ENCODE data around the gene GPATCH2.

The GPATCH2 gene

DNA sequence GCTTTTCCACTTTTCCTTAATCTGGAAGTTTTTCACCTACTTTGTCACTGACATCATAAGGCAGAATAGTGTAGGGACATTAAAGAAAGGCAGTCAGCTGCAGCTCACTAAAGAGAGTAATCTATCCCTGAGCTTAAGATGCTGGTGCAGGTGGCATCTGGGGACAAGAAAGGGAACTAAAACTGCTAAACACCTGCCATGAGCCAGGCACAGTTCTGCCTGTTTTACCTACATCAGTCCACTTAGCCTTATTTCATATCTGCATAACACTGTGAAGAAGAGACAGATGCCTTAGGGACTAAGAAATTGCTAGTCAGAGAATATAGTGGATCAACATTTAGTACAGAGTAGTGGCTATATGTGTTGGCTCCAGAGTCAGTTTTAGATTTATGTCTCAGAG, 88.1 kb downstream of the GPATCH2 start:
- in situ Hi-C loops (cut with HindIII; ENCODE audit: low pct_ligation_motif_present, low sequenced_read_pairs): no loop called here

DNA sequence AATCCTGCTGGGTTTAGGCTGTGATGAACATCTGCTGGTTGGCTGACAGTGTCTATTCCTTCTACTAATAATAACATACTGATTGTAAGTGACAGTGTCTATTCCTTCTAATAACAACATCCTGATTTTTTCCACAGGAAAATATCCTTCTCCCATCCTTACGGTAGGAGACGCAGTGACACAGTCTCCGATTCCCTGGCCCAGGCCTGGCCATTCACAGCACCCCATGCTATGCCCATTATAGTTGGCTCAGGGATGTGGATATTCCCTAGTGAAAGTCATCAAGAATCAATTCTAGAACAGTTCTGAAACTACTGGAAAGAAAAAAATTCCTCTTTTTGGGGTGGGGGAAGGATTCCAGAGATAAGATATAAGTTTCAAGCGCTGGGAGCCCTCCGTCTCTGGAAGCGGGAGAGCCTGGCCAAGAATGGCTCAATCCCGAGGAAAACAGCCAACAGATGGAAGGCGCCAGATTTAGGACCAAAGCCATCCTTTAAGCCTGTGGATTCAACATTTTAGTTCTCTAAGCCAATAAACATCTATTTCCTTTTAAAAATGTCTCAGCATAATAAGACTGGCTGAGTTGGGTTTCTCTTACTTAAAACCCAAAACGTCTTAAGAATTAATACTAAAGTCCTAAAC, 88.6 kb downstream of the GPATCH2 start:
- no peak overlapping the region for H3K4me3 ChIP-seq (ENCODE audit: low read depth, low read length)
- H3K27ac ChIP-seq: no peak overlapping the region
- no peaks in the 10 kb centered on the region for H3K27me3 ChIP-seq (replicated peaks)
- no peak for DNase-seq
- in situ Hi-C loops (cut with HindIII; ENCODE audit: low pct_ligation_motif_present, low sequenced_read_pairs): no loop called here
- TF ChIP-seq, protein P1, sequence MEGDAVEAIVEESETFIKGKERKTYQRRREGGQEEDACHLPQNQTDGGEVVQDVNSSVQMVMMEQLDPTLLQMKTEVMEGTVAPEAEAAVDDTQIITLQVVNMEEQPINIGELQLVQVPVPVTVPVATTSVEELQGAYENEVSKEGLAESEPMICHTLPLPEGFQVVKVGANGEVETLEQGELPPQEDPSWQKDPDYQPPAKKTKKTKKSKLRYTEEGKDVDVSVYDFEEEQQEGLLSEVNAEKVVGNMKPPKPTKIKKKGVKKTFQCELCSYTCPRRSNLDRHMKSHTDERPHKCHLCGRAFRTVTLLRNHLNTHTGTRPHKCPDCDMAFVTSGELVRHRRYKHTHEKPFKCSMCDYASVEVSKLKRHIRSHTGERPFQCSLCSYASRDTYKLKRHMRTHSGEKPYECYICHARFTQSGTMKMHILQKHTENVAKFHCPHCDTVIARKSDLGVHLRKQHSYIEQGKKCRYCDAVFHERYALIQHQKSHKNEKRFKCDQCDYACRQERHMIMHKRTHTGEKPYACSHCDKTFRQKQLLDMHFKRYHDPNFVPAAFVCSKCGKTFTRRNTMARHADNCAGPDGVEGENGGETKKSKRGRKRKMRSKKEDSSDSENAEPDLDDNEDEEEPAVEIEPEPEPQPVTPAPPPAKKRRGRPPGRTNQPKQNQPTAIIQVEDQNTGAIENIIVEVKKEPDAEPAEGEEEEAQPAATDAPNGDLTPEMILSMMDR (IDR thresholded peaks at IDR 0.05; ENCODE audit: low read depth, low read length, missing control alignments): no peak
- no peaks in the 10 kb centered on the region for H3K36me3 ChIP-seq (replicated peaks)

More for the DNA sequence above, 88.1 kb downstream of the GPATCH2 start:
- no peak for DNase-seq
- TF ChIP-seq, protein P1 (IDR thresholded peaks at IDR 0.05; ENCODE audit: low read depth, low read length, missing control alignments): no peak
- H3K27me3 ChIP-seq (replicated peaks): no peaks in the 10 kb centered on the region
- no peak overlapping the region for H3K4me3 ChIP-seq (ENCODE audit: low read depth, low read length)
- H3K27ac ChIP-seq: no peak overlapping the region
- no peaks in the 10 kb centered on the region for H3K36me3 ChIP-seq (replicated peaks)

DNA sequence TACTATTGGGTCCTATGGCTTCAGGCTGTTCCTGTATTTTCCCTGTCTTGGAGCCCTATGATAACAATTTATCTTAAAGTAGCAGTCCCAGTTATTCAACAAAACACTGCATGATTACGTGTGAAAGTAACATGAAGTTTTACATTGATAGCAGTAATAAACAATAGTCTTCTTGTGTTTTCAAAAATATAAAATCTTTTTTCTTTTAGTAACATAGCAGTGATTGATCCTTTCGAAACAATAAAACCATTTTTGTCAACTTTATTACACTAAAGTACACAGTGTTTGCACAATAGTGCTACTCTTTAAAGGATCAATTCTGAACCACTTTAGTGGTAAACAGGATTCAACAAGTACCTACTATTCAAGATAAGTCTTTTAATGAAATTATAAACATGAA, 90.6 kb downstream of the GPATCH2 start:
- Histone ChIP-seq H3K36me3 (replicated peaks) (no peaks in the 10 kb centered on the region), H3K27me3 (replicated peaks) (no peaks in the 10 kb centered on the region), H3K27ac (no peak overlapping the region), H3K4me3 (ENCODE audit: low read depth, low read length) (no peak overlapping the region)
- no peak for DNase-seq
- TF ChIP-seq, protein P1 (IDR thresholded peaks at IDR 0.05; ENCODE audit: low read depth, low read length, missing control alignments): no peak
- in situ Hi-C loops (cut with HindIII; ENCODE audit: low pct_ligation_motif_present, low sequenced_read_pairs): no loop called here

DNA sequence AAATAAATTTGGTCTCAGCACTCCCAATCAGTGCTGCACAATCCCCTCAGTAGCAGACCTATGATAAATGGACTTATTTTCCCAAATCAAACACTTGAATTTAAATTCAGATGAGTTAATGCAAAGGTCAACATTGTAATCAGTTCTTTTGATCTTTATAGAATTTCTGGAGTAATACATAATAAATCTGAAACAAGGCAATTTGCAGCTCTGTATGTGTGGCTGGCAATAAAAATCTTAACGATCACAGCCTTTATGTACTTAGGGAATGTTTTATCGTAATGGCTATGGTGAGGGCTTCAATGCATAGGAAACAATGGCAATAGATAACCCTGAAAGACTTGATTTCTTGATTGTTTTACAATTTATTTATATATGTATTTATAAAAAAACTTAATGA, 91.4 kb downstream of the GPATCH2 start:
- in situ Hi-C loops (cut with HindIII; ENCODE audit: low pct_ligation_motif_present, low sequenced_read_pairs): no loop called here
- DNase-seq: no peak
- H3K4me3 ChIP-seq (ENCODE audit: low read depth, low read length): no peak overlapping the region
- H3K36me3 ChIP-seq (replicated peaks): no peaks in the 10 kb centered on the region
- H3K27ac ChIP-seq: no peak overlapping the region
- no peaks in the 10 kb centered on the region for H3K27me3 ChIP-seq (replicated peaks)
- TF ChIP-seq, protein P1 (IDR thresholded peaks at IDR 0.05; ENCODE audit: low read depth, low read length, missing control alignments): no peak

DNA sequence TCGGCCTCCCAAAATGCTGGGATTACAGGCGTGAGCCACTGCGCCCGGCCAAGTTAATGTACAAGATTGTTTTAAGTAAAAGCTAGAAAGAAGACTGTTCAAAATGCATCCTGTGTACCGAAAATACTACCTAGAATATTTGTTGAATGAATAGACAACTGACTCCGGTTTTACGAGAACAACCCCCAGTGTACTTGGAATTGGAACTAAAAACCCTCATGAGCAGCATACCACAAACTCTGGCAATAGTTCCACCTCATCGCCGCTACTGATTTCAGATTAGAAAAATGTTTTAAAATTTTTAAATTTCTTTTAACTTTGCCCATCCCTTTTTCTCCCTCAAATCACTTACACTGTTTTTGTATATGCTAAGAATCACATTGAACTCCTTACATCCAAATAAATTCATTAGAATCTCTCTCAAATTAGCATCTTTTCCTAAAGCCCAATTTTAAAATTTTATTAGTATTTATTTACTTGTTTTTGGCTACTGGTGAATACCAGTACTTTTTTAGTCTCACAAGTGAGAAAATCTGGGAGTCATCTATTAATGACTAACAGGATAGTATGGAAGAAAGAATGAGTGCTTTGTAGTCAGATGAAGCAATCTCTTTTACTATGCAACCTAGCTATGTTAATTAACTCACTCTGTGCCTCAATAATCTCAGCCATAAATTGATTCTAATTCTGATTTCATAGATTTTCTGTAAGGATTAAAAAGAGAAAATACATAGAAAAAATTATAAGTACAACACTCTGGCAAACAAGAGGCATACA, 95.1 kb downstream of the GPATCH2 start:
- Histone ChIP-seq H3K36me3 (replicated peaks) (no peaks in the 10 kb centered on the region), H3K4me3 (ENCODE audit: low read depth, low read length) (no peak overlapping the region), H3K27ac (no peak overlapping the region), H3K27me3 (replicated peaks) (no peaks in the 10 kb centered on the region)
- DNase-seq: no peak
- TF ChIP-seq, protein P1 (IDR thresholded peaks at IDR 0.05; ENCODE audit: low read depth, low read length, missing control alignments): no peak
- in situ Hi-C loops (cut with HindIII; ENCODE audit: low pct_ligation_motif_present, low sequenced_read_pairs): no loop called here

All from brain microvascular endothelial cell (primary cell).